GM12892 (cell line): ENCODE results near the gene BEX4.
"Not testable (repeated sequence)": the region's sequence is repeated elsewhere in the genome, so short reads cannot be mapped to it uniquely, and the experiment has no call there.

Experiments
- DNase-seq: peaks from one replicate; pipeline ENCODE4 v3.0.0; 2011; ENCODE audit not compliant: insufficient read length
- FAIRE-seq: peaks from 2 replicates; lab custom pipeline; 2011; peaks lifted over from hg19 to GRCh38; lab: Jason Lieb, UNC
- POLR2A ChIP-seq: IDR thresholded peaks from 2 replicates; pipeline ENCODE4 v1.6.1; 2011; ENCODE audit warnings: low read depth, low read length, control low read depth
- POLR2AphosphoS5 ChIP-seq: IDR thresholded peaks from 2 replicates; pipeline ENCODE4 v1.6.1; 2011; ENCODE audit warnings: low read depth, low read length, control low read depth
- TAF1 ChIP-seq: IDR thresholded peaks from 2 replicates; pipeline ENCODE4 v1.6.1; 2011; ENCODE audit warnings: low read depth, mild to moderate bottlenecking, control low read depth, low read length, borderline replicate concordance

BEX4 gene

GRCh38 chrX:103211012-103211715 lies 3.7 kb upstream of the BEX4 start:
- no peak for DNase-seq
- FAIRE-seq, result peak; percentile 81
- TF ChIP-seq POLR2A (no peak), POLR2AphosphoS5 (no peak), TAF1 (no peak)

GRCh38 chrX:103212749-103213457 lies 2.0 kb upstream of the BEX4 start:
- no peak for DNase-seq
- TF ChIP-seq TAF1, result no peak
- no peak for TF ChIP-seq POLR2A
- no peak for TF ChIP-seq POLR2AphosphoS5
- no peak for FAIRE-seq

GRCh38 chrX:103215425-103215991 lies 600 bp downstream of the BEX4 start:
- no peak for FAIRE-seq
- no peak for DNase-seq

GRCh38 chrX:103220511-103221323 lies 5.8 kb downstream of the BEX4 start:
- no peak for TF ChIP-seq POLR2A
- no peak for TF ChIP-seq POLR2AphosphoS5
- no peak for TF ChIP-seq TAF1
- no peak for FAIRE-seq
- DNase-seq, result no peak

More at GRCh38 chrX:103215425-103215991, 600 bp downstream of the BEX4 start:
- no peak for TF ChIP-seq POLR2A

- not testable (repeated sequence) for DNase-seq, FAIRE-seq
Observed at GRCh38 chrX:103225918-103226317, 11.0 kb downstream of the BEX4 start.

GRCh38 chrX:103233263-103233662 lies 18.4 kb downstream of the BEX4 start:
- no peak for TF ChIP-seq POLR2A
- no peak for DNase-seq
- FAIRE-seq, result no peak

- FAIRE-seq, result no peak
- DNase-seq, result no peak
- TF ChIP-seq TAF1 (no peak), POLR2AphosphoS5 (no peak), POLR2A (no peak)
Observed at GRCh38 chrX:103234869-103235268, 20.0 kb downstream of the BEX4 start.

- not testable (repeated sequence) for DNase-seq
Observed at GRCh38 chrX:103235608-103236007, 20.7 kb downstream of the BEX4 start.

GRCh38 chrX:103236296-103236695 lies 21.4 kb downstream of the BEX4 start:
- no peak for DNase-seq
- TF ChIP-seq POLR2AphosphoS5 (no peak), TAF1 (no peak), POLR2A (no peak)
- FAIRE-seq, result no peak

More at GRCh38 chrX:103235608-103236007, 20.7 kb downstream of the BEX4 start:
- FAIRE-seq, result not testable (repeated sequence)

- DNase-seq (no peak), FAIRE-seq (no peak)
- no peak for TF ChIP-seq POLR2AphosphoS5
- TF ChIP-seq TAF1, result no peak
- no peak for TF ChIP-seq POLR2A
Observed at GRCh38 chrX:103240155-103240554, 25.2 kb downstream of the BEX4 start.

- DNase-seq (no peak), FAIRE-seq (no peak)
- TF ChIP-seq POLR2AphosphoS5 (no peak), POLR2A (no peak), TAF1 (no peak)
Observed at GRCh38 chrX:103248553-103248952, 33.6 kb downstream of the BEX4 start.

GRCh38 chrX:103249805-103250204 lies 34.9 kb downstream of the BEX4 start:
- no peak for FAIRE-seq

More at GRCh38 chrX:103249805-103250204, 34.9 kb downstream of the BEX4 start:
- TF ChIP-seq TAF1 (no peak), POLR2A (no peak), POLR2AphosphoS5 (no peak)
- no peak for DNase-seq
